ENCODE measurements around the gene CMSS1.

DNA sequence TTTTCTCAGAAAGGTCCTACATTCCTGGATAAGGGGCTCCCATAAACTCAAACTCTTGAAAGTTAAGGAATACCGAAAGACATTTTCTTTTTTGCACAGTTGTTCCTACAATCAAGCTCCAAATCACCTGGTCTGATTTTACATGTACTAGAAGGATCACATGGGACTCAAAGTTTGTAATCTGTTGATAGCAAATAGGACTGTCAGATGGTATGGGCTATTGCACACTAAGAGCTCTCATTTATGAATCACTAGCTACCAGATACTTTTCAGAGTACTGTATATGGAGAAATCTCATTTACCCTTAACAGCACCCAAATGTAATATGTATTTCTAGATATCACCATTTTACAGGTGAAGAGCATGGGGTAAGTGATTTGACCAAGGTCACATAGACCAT is 49.5 kb upstream of the CMSS1 start:
- TF ChIP-seq EP300 (IDR thresholded peaks at IDR 0.05) (no peak), POLR2AphosphoS5 (IDR thresholded peaks at IDR 0.05) (no peak), POLR2A (IDR thresholded peaks at IDR 0.05; ENCODE audit: low read depth) (no peak)
- TF ChIP-seq, protein P1, sequence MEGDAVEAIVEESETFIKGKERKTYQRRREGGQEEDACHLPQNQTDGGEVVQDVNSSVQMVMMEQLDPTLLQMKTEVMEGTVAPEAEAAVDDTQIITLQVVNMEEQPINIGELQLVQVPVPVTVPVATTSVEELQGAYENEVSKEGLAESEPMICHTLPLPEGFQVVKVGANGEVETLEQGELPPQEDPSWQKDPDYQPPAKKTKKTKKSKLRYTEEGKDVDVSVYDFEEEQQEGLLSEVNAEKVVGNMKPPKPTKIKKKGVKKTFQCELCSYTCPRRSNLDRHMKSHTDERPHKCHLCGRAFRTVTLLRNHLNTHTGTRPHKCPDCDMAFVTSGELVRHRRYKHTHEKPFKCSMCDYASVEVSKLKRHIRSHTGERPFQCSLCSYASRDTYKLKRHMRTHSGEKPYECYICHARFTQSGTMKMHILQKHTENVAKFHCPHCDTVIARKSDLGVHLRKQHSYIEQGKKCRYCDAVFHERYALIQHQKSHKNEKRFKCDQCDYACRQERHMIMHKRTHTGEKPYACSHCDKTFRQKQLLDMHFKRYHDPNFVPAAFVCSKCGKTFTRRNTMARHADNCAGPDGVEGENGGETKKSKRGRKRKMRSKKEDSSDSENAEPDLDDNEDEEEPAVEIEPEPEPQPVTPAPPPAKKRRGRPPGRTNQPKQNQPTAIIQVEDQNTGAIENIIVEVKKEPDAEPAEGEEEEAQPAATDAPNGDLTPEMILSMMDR (IDR thresholded peaks at IDR 0.05) = no peak

Measured in esophagus muscularis mucosa (tissue), 4 donors.